ENCODE data around the gene SETD1B.

DNA sequence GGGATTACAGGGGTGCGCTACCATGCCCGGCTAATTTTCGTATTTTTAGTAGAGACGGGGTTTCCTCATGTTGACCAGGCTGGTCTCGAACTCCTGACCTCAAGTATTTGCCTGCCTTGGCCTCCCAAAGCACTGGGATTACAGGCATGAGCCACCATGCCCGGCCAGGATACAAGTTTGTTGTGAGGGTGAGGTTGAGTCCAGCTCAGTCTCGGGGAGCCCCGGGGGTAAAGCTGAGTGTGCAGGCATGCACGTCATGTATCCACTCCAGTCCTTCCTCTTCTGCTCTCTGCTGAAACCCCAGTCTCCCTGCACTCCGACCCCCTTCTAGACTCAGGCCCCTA lies 54.5 kb downstream of the SETD1B start:
- TF ChIP-seq, protein P1, sequence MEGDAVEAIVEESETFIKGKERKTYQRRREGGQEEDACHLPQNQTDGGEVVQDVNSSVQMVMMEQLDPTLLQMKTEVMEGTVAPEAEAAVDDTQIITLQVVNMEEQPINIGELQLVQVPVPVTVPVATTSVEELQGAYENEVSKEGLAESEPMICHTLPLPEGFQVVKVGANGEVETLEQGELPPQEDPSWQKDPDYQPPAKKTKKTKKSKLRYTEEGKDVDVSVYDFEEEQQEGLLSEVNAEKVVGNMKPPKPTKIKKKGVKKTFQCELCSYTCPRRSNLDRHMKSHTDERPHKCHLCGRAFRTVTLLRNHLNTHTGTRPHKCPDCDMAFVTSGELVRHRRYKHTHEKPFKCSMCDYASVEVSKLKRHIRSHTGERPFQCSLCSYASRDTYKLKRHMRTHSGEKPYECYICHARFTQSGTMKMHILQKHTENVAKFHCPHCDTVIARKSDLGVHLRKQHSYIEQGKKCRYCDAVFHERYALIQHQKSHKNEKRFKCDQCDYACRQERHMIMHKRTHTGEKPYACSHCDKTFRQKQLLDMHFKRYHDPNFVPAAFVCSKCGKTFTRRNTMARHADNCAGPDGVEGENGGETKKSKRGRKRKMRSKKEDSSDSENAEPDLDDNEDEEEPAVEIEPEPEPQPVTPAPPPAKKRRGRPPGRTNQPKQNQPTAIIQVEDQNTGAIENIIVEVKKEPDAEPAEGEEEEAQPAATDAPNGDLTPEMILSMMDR (IDR thresholded peaks at IDR 0.05): no peak
- TF ChIP-seq POLR2A (IDR thresholded peaks at IDR 0.05): no peak

Data from heart left ventricle (tissue), 13 donors.